Right lobe of liver (tissue), 4 donors: ENCODE results near the gene SGSM2.

Experiments used
- CTCF ChIP-seq, 4 donors: fragments of 200-600 bp in 3 of 4; fragments of 450-650 bp in 1 of 4; IDR thresholded peaks; one replicate each; pipeline versions ENCODE4 v1.5.1 to v1.8.0; 2016 to 2022; ENCODE audit warnings: antibody characterized with exemption in 4 of 4, mild to moderate bottlenecking in 2 of 4
- POLR2A ChIP-seq: fragments of 450-650 bp; IDR thresholded peaks from one replicate; pipeline ENCODE4 v1.6.1; 2017; ENCODE audit warnings: antibody characterized with exemption, mild to moderate bottlenecking
- donor health status: DM: no; HTN: no; CAD: no.
- donor health status: DM: no; HTN: no; CAD: no.
- donor health status: DM: no; HTN: yes; CAD: no.

- TF ChIP-seq CTCF (IDR thresholded peaks at IDR 0.05) (no peak), POLR2A (no peak)
These were observed 47.3 kb downstream of the SGSM2 start for GRCh38 chr17:2384439-2385127.
